Measurements from ENCODE around the gene CRIP3.

CRIP3 gene

GRCh38 chr6:43313813-43314212 is 5.2 kb upstream of the CRIP3 start:
- no peak overlapping the region for H3K27ac ChIP-seq
- TF ChIP-seq CTCF (IDR thresholded peaks at IDR 0.05) (no peak), ZFX (IDR thresholded peaks at IDR 0.05; ENCODE audit: borderline replicate concordance) (no peak)

- H3K27ac ChIP-seq: no peak overlapping the region
- TF ChIP-seq CTCF (IDR thresholded peaks at IDR 0.05): no peak
These were observed 3.0 kb upstream of the CRIP3 start for GRCh38 chr6:43311666-43312065.

- TF ChIP-seq ZFX (IDR thresholded peaks at IDR 0.05; ENCODE audit: borderline replicate concordance): no peak
- no peak for TF ChIP-seq CTCF (IDR thresholded peaks at IDR 0.05)
- no peak overlapping the region for H3K27ac ChIP-seq
These were observed 2.0 kb upstream of the CRIP3 start for GRCh38 chr6:43310624-43311023.

- TF ChIP-seq ZFX (IDR thresholded peaks at IDR 0.05; ENCODE audit: borderline replicate concordance): no peak
- no peak for TF ChIP-seq CTCF (IDR thresholded peaks at IDR 0.05)
These were observed 1.5 kb upstream of the CRIP3 start for GRCh38 chr6:43310134-43310533.

GRCh38 chr6:43308990-43309477 is 408 bp upstream of the CRIP3 start:
- no peak overlapping the region for H3K27ac ChIP-seq
- TF ChIP-seq CTCF (IDR thresholded peaks at IDR 0.05) (no peak), ZFX (IDR thresholded peaks at IDR 0.05; ENCODE audit: borderline replicate concordance) (no peak)

More at GRCh38 chr6:43310134-43310533, 1.5 kb upstream of the CRIP3 start:
- H3K27ac ChIP-seq: no peak overlapping the region

GRCh38 chr6:43307451-43308100 is 1.1 kb downstream of the CRIP3 start:
- no peak for TF ChIP-seq ZFX (IDR thresholded peaks at IDR 0.05; ENCODE audit: borderline replicate concordance)
- no peak for TF ChIP-seq CTCF (IDR thresholded peaks at IDR 0.05)
- no peak overlapping the region for H3K27ac ChIP-seq

- no peak overlapping the region for H3K27ac ChIP-seq
- TF ChIP-seq CTCF (IDR thresholded peaks at IDR 0.05) (no peak), ZFX (IDR thresholded peaks at IDR 0.05; ENCODE audit: borderline replicate concordance) (no peak)
These were observed 2.5 kb downstream of the CRIP3 start for GRCh38 chr6:43306086-43306485.
